Measurements from ENCODE around the gene FBXO10.

DNA sequence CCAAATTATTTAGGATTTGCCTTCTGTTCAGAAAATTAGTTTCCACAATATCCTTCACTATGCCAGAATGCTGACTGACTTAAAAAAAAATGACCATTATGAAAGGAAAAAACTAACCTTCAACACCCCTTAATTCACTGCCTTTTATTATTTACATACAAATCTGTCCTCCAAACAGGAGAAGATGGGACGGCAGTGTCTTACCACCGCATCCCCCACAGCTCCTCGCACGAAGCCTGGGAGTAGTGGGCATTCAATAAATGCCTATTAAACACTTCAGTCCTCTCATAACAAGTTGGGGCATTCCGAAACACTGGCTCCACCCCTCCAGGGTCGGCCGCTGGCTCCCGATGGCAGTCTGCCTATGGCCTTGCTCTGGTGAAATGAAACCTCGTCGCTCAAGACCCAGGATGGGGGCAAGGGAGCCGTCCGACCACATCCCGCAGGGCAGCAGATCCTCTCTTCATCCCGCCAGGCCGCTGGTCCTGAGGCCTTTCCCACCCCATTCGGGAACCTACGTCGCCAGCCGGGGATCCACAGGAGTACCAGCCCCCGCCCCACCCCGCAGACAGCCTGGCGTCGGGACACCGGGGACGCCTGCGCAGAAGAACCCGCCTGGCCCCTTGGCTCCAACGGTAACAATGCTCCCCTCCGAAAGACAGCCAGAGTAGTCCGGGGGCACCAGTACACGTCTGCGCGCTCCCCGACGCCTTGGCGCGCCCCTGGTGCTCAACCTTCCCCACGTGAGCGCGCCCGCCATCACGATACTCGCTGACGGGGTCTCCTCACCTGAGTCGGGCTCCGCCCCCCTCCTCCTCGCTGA is 111.5 kb downstream of the FBXO10 start:
- TF ChIP-seq, protein P1, sequence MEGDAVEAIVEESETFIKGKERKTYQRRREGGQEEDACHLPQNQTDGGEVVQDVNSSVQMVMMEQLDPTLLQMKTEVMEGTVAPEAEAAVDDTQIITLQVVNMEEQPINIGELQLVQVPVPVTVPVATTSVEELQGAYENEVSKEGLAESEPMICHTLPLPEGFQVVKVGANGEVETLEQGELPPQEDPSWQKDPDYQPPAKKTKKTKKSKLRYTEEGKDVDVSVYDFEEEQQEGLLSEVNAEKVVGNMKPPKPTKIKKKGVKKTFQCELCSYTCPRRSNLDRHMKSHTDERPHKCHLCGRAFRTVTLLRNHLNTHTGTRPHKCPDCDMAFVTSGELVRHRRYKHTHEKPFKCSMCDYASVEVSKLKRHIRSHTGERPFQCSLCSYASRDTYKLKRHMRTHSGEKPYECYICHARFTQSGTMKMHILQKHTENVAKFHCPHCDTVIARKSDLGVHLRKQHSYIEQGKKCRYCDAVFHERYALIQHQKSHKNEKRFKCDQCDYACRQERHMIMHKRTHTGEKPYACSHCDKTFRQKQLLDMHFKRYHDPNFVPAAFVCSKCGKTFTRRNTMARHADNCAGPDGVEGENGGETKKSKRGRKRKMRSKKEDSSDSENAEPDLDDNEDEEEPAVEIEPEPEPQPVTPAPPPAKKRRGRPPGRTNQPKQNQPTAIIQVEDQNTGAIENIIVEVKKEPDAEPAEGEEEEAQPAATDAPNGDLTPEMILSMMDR (conservative IDR thresholded peaks at IDR 0.05; ENCODE audit: low read length) = no peak
- no peak for TF ChIP-seq EZH2phosphoT487 (IDR thresholded peaks at IDR 0.05; ENCODE audit: borderline replicate concordance)
